ENCODE measurements around the gene PRR30.

GRCh38 chr2:27099334-27099955 lies 39.8 kb downstream of the PRR30 start:
- TF ChIP-seq CTCF (IDR thresholded peaks at IDR 0.05): no peak
- TF ChIP-seq EZH2 (IDR thresholded peaks at IDR 0.05; ENCODE audit: borderline replicate concordance, insufficient read depth, low read depth, low read length, poor library complexity, severe bottlenecking): no peak
